K562 (cell line): Measurements from ENCODE around the gene SLMAP.

Source experiments
- ATF7 ChIP-seq: fragments of 450-650 bp; IDR thresholded peaks from 2 replicates; pipeline ENCODE4 v1.7.1; 2014; ENCODE audit warnings: mild to moderate bottlenecking, moderate library complexity
- ESRRA ChIP-seq: fragments of 450-650 bp; IDR thresholded peaks from 2 replicates; pipeline ENCODE4 v1.6.1; 2014; ENCODE audit warnings: low read depth, mild to moderate bottlenecking, moderate library complexity, borderline replicate concordance
- EZH2 ChIP-seq: IDR thresholded peaks from 2 replicates; pipeline ENCODE4 v1.6.1; 2012; ENCODE audit warnings: low read depth, mild to moderate bottlenecking, inconsistent platforms, low read length, borderline replicate concordance
- SREBF2 ChIP-seq: sonication (generic); formaldehyde crosslinking; IDR thresholded peaks from 2 replicates; pipeline ENCODE4 v1.4.0; 2020; ENCODE audit warnings: mild to moderate bottlenecking, missing genetic modification reagents
- TAF1 ChIP-seq: IDR thresholded peaks from 2 replicates; pipeline ENCODE4 v1.6.1; 2011; ENCODE audit warnings: mild to moderate bottlenecking, low read length, moderate library complexity; ENCODE audit not compliant: insufficient read depth, control insufficient read depth, severe bottlenecking; ENCODE audit errors: extremely low read depth
- U2AF2 ChIP-seq: fragments of 200-400 bp; formaldehyde crosslinking; optimal IDR thresholded peaks from 2 replicates; pipeline ENCODE3; 2017; ENCODE audit warnings: low read depth, mild to moderate bottlenecking, low read length
- ZNF57 ChIP-seq: fragments of 450-650 bp; formaldehyde crosslinking; IDR thresholded peaks from 2 replicates; pipeline ENCODE4 v1.4.0; 2020; ENCODE audit warnings: mild to moderate bottlenecking, moderate library complexity
- TF ChIP-seq, protein P1 (sequence below), 3 experiments: IDR thresholded peaks in 2 of 3; conservative IDR thresholded peaks in 1 of 3; 2 replicates each; pipeline ENCODE4 v1.5.1; 2011 to 2012; ENCODE audit warnings: low read length in 3 of 3, mild to moderate bottlenecking in 3 of 3, control low read depth in 2 of 3, improper control_type of control experiment in 1 of 3, inconsistent platforms in 1 of 3, low read depth in 1 of 3, mixed read lengths in 1 of 3, moderate library complexity in 1 of 3; ENCODE audit not compliant: insufficient read depth in 2 of 3
- TF ChIP-seq, protein P2 (sequence below): fragments of 450-650 bp; IDR thresholded peaks from 2 replicates; pipeline ENCODE4 v1.6.1; 2016; ENCODE audit warnings: mild to moderate bottlenecking
- TF ChIP-seq, protein P3 (sequence below): fragments of 200-800 bp; sonication (Bioruptor generic); IDR thresholded peaks from 2 replicates; pipeline ENCODE4 v1.6.1; 2016; ENCODE audit warnings: missing genetic modification characterization, missing compliant biosample characterization

DNA sequence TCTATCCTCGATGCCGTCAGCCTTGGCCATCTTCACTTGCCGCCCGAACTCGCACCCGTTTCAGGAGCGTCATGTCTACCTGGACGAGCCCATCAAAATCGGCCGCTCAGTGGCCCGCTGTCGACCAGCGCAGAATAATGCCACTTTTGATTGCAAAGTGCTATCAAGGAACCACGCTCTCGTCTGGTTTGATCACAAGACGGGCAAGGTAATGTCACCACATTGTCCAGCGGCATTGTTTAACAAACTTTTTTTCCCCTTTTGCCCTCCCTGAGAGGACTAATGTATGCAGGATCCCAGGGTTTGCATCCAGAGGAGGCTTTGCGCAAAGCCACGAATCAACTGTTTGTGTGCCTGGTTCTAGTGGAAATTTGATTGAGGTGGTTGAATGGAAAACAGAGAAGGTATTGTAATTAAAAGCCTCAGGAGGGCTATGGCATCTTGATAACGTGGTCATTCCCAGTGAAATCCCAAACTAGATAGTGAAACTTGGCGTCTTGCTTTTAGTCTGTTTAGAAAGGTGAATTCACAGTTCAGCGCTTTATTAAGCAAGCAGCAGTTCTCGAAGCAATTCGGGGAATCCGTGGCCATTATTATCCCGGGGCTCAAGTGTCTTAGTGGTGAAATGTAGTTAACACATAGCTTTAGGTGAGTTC lies 1.7 kb downstream of the SLMAP start:
- no peak for TF ChIP-seq ATF7
- TF ChIP-seq, protein P1, sequence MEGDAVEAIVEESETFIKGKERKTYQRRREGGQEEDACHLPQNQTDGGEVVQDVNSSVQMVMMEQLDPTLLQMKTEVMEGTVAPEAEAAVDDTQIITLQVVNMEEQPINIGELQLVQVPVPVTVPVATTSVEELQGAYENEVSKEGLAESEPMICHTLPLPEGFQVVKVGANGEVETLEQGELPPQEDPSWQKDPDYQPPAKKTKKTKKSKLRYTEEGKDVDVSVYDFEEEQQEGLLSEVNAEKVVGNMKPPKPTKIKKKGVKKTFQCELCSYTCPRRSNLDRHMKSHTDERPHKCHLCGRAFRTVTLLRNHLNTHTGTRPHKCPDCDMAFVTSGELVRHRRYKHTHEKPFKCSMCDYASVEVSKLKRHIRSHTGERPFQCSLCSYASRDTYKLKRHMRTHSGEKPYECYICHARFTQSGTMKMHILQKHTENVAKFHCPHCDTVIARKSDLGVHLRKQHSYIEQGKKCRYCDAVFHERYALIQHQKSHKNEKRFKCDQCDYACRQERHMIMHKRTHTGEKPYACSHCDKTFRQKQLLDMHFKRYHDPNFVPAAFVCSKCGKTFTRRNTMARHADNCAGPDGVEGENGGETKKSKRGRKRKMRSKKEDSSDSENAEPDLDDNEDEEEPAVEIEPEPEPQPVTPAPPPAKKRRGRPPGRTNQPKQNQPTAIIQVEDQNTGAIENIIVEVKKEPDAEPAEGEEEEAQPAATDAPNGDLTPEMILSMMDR (IDR thresholded peaks at IDR 0.05 in 2 of 3, conservative IDR thresholded peaks at IDR 0.05 in 1 of 3; ENCODE audit: insufficient read depth in 2 of 3, low read depth in 1 of 3, low read length in 3 of 3): no peak
- no peak for TF ChIP-seq SREBF2 (CRISPR knock-in tag)
- TF ChIP-seq EZH2: no peak
- no peak for TF ChIP-seq ZNF57 (CRISPR knock-in tag)
- no peak for TF ChIP-seq ESRRA
- TF ChIP-seq U2AF2: no peak
- TF ChIP-seq TAF1: no peak
- TF ChIP-seq, protein P2, sequence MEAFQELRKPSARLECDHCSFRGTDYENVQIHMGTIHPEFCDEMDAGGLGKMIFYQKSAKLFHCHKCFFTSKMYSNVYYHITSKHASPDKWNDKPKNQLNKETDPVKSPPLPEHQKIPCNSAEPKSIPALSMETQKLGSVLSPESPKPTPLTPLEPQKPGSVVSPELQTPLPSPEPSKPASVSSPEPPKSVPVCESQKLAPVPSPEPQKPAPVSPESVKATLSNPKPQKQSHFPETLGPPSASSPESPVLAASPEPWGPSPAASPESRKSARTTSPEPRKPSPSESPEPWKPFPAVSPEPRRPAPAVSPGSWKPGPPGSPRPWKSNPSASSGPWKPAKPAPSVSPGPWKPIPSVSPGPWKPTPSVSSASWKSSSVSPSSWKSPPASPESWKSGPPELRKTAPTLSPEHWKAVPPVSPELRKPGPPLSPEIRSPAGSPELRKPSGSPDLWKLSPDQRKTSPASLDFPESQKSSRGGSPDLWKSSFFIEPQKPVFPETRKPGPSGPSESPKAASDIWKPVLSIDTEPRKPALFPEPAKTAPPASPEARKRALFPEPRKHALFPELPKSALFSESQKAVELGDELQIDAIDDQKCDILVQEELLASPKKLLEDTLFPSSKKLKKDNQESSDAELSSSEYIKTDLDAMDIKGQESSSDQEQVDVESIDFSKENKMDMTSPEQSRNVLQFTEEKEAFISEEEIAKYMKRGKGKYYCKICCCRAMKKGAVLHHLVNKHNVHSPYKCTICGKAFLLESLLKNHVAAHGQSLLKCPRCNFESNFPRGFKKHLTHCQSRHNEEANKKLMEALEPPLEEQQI: no peak
- TF ChIP-seq, protein P3, sequence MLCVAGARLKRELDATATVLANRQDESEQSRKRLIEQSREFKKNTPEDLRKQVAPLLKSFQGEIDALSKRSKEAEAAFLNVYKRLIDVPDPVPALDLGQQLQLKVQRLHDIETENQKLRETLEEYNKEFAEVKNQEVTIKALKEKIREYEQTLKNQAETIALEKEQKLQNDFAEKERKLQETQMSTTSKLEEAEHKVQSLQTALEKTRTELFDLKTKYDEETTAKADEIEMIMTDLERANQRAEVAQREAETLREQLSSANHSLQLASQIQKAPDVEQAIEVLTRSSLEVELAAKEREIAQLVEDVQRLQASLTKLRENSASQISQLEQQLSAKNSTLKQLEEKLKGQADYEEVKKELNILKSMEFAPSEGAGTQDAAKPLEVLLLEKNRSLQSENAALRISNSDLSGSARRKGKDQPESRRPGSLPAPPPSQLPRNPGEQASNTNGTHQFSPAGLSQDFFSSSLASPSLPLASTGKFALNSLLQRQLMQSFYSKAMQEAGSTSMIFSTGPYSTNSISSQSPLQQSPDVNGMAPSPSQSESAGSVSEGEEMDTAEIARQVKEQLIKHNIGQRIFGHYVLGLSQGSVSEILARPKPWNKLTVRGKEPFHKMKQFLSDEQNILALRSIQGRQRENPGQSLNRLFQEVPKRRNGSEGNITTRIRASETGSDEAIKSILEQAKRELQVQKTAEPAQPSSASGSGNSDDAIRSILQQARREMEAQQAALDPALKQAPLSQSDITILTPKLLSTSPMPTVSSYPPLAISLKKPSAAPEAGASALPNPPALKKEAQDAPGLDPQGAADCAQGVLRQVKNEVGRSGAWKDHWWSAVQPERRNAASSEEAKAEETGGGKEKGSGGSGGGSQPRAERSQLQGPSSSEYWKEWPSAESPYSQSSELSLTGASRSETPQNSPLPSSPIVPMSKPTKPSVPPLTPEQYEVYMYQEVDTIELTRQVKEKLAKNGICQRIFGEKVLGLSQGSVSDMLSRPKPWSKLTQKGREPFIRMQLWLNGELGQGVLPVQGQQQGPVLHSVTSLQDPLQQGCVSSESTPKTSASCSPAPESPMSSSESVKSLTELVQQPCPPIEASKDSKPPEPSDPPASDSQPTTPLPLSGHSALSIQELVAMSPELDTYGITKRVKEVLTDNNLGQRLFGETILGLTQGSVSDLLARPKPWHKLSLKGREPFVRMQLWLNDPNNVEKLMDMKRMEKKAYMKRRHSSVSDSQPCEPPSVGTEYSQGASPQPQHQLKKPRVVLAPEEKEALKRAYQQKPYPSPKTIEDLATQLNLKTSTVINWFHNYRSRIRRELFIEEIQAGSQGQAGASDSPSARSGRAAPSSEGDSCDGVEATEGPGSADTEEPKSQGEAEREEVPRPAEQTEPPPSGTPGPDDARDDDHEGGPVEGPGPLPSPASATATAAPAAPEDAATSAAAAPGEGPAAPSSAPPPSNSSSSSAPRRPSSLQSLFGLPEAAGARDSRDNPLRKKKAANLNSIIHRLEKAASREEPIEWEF: no peak
